NCI-H2196 treated with DMSO at 0.1 percent for 48 hours (cell line): ENCODE data around the gene HSPB7.
"Not testable (repeated sequence)": the region's sequence is repeated elsewhere in the genome, so short reads cannot be mapped to it uniquely, and the experiment has no call there.

ENCODE experiments used
- DNase-seq: peaks from one replicate; lab custom pipeline; 2025; ENCODE audit not compliant: unreplicated experiment; lab: John Stamatoyannopoulos, UW

HSPB7 gene

GRCh38 chr1:15985611-15986297 is 32.1 kb downstream of the HSPB7 start:
- no peak for DNase-seq

- DNase-seq = no peak
Measured at GRCh38 chr1:15983275-15983674, 34.6 kb downstream of the HSPB7 start.

GRCh38 chr1:15981679-15982078 is 36.2 kb downstream of the HSPB7 start:
- no peak for DNase-seq

GRCh38 chr1:15977947-15978346 is 39.9 kb downstream of the HSPB7 start:
- DNase-seq = not testable (repeated sequence)

- peak; percentile 92 for DNase-seq
Measured at GRCh38 chr1:15975805-15976680, 41.8 kb downstream of the HSPB7 start, which contains the start of gene ZBTB17. Gene ZBTB17, minus strand, starts transcription at chr1:15976101. Its CDS starts 27,606 bp downstream, at chr1:15948495.

- no peak for DNase-seq
Measured at GRCh38 chr1:15975358-15975804, 42.5 kb downstream of the HSPB7 start.

GRCh38 chr1:15974855-15975254 is 43.0 kb downstream of the HSPB7 start:
- DNase-seq = no peak

- no peak for DNase-seq
Measured at GRCh38 chr1:15973772-15974171, 44.1 kb downstream of the HSPB7 start.

- no peak for DNase-seq
Measured at GRCh38 chr1:15972409-15972808, 45.4 kb downstream of the HSPB7 start.

- DNase-seq = no peak
Measured at GRCh38 chr1:15970911-15971310, 46.9 kb downstream of the HSPB7 start.

- DNase-seq = no peak
Measured at GRCh38 chr1:15969321-15969880, 48.4 kb downstream of the HSPB7 start.

GRCh38 chr1:15968172-15968571 is 49.7 kb downstream of the HSPB7 start:
- DNase-seq = no peak

- no peak for DNase-seq
Measured at GRCh38 chr1:15966956-15967344, 50.9 kb downstream of the HSPB7 start.

GRCh38 chr1:15966081-15966955 is 51.5 kb downstream of the HSPB7 start:
- DNase-seq = no peak

GRCh38 chr1:15965228-15965767 is 52.5 kb downstream of the HSPB7 start:
- no peak for DNase-seq
